ENCODE data around the gene ZNF148. TPM values are rescaled to one million over a fixed set of nuclear protein-coding genes. Genes with fewer than 3 reads are reported as not detected.
"Not testable (repeated sequence)": the region's sequence is repeated elsewhere in the genome, so short reads cannot be mapped to it uniquely, and the experiment has no call there.

The ZNF148 gene, protein sequence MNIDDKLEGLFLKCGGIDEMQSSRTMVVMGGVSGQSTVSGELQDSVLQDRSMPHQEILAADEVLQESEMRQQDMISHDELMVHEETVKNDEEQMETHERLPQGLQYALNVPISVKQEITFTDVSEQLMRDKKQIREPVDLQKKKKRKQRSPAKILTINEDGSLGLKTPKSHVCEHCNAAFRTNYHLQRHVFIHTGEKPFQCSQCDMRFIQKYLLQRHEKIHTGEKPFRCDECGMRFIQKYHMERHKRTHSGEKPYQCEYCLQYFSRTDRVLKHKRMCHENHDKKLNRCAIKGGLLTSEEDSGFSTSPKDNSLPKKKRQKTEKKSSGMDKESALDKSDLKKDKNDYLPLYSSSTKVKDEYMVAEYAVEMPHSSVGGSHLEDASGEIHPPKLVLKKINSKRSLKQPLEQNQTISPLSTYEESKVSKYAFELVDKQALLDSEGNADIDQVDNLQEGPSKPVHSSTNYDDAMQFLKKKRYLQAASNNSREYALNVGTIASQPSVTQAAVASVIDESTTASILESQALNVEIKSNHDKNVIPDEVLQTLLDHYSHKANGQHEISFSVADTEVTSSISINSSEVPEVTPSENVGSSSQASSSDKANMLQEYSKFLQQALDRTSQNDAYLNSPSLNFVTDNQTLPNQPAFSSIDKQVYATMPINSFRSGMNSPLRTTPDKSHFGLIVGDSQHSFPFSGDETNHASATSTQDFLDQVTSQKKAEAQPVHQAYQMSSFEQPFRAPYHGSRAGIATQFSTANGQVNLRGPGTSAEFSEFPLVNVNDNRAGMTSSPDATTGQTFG
- total RNA-seq: 33.1 TPM
- long read RNA-seq, full-length matches to known transcripts: 35 of 56 reads
- long read RNA-seq, partial matches to known transcripts: 4 of 56 reads
- long read RNA-seq, other reads (novel, unspliced or antisense): 17 of 56 reads

DNA sequence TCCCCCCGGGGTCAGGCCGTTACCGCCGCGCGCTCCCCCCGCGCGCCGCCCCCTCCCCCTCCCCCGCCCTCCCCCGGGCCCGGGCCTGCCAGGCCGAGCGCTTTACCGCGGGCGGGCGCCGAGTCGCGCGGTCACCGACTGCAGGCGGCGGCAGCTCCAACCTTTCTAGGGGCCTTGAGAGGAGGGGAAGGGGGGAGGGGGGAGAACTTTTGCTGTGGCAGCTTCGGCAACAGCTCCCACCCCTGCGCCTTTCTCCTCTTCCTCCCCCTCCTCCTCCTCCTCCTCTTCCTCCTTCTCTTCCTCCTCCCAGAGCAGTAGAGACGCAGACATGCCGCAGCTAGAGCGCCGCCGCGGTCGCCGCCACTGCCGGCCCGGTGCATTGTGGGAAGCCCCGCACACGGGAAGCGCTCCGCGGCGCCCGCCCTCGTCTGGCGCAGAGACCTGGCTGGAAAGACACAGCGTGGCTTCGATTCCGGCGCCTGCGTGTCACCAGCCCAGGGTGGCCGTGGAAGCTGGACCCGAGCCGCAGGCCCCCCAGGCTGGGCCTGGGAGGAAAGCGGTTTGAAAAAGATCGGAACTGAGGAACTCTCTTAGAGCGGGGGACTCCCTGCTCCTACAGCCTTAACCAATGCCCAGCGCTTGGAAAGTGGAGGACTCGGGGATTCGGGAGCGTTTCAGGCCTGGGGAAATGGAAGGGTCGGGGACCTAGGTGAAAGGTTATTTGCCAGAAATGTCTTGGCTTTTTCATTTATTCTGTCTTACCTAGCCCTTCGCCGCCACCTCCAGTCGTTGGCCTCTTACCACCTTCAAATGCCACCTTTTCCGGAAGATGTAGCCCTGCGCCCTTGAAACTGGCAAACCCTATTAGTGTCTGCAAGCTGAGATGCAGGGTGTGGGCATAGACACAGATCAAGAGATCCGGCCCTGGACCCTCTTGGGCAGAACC is at the start of gene ZNF148:
ZNF148 (minus strand) TSS at position 330 of the 946 bp plus-strand sequence. CDS start 61,685 bp downstream, outside the sequence.
- DNase-seq (ENCODE audit: low spot score): peak; percentile 97

DNA sequence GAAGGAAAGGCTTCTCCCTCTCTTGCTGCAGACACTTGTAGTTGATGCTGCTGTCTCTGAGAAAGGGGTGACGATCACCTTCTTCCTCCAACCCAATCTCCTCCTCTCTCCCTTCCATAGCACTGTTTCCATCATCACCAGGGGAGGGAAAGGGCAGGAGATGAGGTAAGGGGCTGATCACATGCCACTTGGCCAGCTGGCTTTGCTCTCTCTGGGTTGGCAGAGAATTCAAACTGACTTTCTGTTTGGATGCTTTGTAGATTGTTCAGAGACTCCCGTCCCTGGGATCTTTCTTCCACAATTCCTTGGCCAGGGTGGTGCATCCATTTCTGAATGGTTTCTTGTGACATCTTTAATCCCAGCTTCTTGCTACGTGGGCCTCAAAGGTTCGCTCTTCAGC is 43.2 kb upstream of the ZNF148 start:
- DNase-seq (ENCODE audit: low spot score): no peak

DNA sequence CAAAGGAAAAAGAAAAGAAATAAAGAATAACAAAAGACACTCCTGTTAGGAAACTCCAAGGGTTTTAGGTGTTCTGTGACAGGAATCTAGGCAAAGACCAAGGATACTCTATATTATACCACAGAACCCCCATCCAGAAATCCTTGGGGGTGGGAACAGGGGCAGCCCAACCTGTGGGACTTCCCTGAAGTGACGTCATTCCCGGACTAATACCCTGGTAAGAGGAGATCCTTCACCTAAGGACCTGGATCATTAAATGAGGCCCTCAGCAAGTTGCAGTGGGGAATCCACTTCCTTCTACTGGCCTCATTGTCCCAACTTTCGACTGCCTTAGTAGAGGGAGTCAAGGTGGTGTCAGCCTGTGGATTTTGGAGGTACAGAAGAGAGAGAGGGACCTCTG is 41.1 kb upstream of the ZNF148 start:
- DNase-seq (ENCODE audit: low spot score): peak; percentile 4

DNA sequence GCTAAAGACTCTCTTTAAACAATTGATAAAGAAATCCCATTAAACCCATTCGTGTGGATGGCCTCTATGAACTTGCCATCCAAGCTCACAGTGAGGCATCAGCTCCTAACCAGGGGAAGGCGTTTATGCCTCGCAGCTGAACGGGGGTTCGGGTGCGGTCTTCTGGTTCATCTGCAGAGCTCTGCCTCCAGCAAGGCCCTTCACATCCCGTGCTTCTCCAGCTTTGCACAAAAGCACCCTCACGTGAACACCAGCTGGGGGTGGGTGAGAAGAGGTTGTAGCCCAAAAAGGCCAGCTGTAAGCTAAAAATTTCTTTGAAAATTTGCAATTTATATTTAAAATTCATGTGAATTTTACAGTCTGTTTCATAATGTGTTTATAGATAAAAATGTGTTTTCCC is 39.5 kb upstream of the ZNF148 start:
- DNase-seq (ENCODE audit: low spot score): no peak

DNA sequence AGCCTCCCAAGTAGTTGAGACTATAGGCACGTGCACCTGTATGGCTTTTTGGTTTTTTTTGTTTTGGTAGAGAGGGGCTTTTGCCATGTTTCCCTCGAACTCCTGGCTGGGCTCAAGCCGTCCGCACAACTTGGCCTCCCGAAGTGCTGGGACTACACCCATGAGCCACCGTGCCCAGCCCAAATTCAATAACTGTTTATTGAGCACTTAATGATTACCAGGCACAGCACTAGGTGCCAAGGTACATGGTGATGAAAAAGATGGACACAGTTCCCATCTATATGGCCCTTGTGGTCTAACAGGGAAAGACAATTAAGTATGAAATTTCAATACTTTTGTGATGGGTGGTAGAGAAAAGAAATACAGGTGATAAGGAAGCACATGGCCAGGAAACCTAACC is 35.8 kb upstream of the ZNF148 start:
- DNase-seq (ENCODE audit: low spot score): peak; percentile 33

DNA sequence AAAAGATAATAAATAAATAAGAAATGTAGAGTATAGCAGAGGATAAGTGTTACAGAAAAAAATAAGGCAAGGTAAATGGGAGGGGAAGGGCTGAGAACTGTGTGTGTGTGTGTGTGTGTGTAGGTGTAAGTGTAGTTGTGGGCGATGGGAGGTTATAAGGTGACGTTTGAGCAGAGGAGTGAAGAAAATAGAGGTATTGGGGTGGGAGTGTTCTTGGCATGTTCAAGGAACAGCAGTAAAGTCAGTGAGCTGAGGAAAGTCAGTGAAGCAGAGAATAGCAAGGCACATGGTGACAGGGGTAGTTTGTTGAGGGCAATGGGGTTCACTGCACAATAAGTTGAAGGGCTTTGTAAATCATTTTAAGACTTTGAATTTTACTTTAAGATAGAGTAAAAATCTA is 30.9 kb upstream of the ZNF148 start:
- no peak for DNase-seq (ENCODE audit: low spot score)

DNA sequence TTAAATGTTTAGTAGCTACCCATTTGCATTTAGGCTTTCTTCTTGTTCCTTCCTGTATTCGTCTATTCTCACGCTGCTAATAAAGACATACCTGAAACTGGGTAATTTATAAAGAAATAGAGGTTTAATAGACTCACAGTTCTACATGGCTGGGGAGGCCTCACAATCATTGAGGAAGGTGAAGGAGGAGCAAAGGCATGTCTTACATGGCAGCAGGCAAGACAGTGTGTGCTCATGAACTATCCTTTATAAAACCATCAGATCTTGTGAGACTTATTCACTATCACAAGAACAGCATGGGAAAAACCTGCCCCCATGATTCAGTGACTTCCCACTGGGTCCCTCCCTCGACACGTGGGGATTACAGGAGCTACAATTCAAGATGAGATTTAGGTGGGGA is 30.4 kb upstream of the ZNF148 start:
- not testable (repeated sequence) for DNase-seq (ENCODE audit: low spot score)

DNA sequence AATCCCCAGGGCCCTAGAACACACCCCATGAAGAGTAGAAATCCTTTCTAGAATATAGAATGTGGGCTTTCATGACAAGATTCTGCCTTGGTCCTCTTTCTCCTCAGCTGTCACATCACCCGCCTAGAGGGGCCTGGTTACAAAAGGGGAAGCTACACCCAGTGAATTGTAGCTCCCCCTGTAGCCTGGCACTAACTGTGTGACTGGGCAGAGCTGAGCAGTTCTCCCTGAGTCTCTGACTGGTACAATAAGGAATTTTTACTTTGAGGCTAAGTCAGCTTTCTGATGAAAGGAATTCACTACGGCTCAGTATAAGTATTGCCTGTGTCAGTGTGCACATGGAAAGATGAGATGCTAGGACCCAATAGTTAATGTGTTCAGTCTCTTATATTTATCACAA is 28.7 kb upstream of the ZNF148 start:
- no peak for DNase-seq (ENCODE audit: low spot score)

DNA sequence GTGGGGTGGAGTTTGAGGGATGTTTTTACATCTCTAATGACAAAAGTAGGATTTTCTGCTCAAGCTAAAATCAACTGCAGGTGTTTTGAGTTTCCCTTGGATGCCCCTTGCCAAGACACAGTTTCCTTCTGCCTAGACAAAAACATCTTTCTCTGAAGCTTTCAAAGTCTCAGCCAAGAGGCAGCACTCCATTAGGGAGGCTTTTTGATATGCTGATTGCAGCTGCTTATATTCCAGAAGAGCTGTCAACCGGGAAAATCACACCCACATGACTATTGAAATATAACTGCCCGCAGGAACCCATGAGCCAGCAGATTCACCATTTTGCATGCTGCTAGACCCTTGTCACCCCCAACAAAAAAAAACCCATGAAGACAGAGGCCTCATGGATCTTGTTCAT is 27.5 kb upstream of the ZNF148 start:
- DNase-seq (ENCODE audit: low spot score): no peak

DNA sequence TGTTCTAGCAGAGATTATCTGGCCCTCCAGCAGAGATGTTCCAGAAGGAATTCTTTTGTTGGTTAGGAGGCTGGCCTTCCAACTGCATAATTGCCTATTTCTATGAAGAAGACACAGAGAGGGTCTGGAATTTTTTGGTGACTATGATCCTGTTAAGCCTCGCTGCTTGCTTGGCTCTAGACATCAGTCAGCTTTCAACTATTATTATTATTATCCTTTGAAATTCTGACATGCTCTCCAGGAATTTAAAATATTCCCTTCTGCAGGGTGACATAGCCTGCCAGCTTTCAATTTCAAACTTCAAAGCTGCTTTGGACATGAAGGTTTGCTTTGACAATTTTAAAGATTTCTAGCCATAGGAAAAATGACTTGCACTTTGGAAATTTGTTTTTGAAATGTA is 26.3 kb upstream of the ZNF148 start:
- no peak for DNase-seq (ENCODE audit: low spot score)

DNA sequence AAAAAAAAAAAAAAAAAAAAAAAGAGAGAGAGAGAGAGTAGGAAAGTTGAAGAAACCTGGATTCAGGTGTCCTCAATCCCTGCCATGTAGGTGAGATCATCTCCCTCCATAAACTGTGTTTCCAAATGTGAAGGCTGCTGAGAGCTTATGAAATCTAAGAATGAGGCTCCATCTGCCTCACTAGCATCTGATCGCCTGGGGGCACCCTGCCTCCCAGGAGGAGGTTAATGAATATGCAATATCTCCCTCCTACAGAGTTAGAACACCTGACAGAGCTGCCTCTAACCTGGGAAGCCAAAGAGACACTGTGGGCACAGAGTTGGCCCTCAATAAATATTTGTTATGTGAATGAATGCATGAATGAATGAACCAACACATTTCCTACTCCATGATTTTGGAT is 23.8 kb upstream of the ZNF148 start:
- no peak for DNase-seq (ENCODE audit: low spot score)

DNA sequence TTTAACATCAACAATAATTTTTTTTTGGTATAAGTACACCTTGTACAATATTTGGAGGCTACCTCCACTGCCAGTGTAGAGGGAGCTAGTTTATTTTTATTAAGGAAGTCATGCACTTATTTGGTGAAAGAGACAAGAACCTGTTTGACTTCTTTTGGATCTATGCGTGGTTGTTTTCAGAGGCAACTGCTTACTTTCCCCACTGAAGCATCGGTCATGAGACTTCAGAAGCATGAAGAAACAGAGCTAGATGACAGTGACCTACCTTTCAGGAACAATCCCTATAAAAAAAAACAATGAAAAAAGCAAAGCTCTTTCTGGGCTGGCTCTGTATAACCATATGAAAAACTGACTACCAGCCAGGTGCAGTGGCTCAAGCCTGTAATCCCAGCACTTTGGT is 20.0 kb upstream of the ZNF148 start:
- DNase-seq (ENCODE audit: low spot score): no peak

DNA sequence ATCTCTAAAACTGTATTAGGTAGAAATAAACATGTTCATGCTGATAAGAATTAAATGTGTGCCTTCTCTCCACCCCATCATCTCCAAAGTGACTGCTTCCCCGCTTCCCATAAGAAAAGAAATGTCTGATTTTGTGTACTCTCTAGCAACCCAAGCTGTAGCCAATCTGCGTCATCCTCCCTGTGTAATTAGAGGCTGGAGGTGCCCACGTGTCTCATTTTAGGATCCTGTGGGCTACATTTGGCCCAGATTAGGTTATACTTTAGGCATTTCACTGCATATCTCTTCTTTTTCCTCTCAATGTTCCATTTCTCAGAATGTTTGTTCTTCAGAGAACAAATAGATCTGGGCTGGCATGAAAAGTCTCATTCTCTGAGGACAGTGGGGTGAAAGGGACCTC is 19.3 kb upstream of the ZNF148 start:
- DNase-seq (ENCODE audit: low spot score): no peak

DNA sequence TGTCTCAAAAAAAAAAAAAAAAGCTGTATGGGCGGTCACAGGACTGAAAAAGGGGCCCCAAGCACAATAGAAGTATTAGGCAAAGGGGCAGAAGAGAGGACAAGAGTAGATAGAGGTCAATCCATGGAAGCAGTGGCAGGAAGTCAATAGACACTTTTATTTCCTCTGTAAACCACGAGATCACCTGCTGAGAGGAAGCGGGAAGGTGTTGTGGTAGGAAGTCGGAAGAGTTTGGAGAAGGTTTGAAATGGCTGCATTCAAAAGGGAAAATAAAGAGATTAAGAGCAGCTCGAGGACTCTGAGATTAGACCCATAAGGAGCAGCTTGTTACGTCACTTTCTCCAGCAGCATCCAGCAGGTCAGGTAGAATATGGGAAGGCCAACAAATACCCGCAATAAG is 14.2 kb upstream of the ZNF148 start:
- no peak for DNase-seq (ENCODE audit: low spot score)

DNA sequence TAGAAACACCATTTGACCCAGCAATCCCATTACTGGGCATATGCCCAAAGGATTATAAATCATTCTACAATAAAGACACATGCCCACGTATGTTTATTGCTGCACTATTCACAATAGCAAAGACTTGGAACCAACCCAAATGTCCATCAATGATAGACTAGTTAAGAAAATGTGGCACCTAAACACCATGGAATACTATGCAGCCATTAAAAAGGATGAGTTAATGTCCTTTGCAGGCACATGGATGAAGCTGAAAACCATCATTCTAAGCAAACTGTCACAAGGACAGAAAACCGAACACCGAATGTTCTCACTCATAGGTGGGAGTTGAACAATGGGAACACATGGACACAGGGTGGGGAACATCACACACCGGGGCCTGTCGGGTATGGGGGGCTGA is 13.2 kb upstream of the ZNF148 start:
- DNase-seq (ENCODE audit: low spot score): not testable (repeated sequence)

DNA sequence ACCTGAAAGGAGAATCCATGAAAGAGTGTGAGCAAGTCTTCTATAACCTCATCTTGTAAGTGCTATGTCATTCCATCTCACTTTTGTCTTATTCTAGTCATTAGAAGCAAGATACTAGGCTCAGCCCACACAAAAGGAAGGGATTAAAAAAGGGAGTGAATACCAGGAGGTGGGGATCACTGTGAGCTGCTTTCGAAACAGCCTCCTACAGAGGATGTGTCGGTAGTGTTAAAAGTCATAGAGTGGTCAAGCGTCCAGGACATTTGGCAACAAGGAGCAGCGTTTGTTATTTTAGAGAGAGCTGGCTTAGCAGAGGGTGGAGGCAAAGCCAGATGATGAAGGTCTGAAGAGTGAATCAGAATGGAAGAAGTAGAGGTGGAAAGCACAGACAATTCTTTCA is 11.7 kb upstream of the ZNF148 start:
- DNase-seq (ENCODE audit: low spot score): no peak

DNA sequence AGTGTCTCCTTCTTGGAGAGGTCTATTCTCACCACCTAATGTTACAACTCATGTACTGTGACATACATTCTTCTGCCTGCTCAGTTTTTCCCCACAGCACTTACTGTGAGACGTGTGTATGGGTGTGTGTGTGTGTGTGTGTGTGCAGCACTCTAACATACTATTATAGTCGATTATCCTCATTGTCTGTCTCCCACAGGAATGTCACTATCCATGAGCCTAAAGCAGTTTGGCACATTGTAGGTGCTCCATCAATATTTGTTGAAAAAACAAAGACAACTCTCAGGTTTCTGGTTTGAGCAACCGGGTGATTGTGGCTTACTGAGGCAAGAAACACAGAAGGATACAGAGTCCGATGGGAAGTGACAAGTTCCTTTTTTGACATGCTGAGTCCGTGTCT is 8.6 kb upstream of the ZNF148 start:
- no peak for DNase-seq (ENCODE audit: low spot score)

DNA sequence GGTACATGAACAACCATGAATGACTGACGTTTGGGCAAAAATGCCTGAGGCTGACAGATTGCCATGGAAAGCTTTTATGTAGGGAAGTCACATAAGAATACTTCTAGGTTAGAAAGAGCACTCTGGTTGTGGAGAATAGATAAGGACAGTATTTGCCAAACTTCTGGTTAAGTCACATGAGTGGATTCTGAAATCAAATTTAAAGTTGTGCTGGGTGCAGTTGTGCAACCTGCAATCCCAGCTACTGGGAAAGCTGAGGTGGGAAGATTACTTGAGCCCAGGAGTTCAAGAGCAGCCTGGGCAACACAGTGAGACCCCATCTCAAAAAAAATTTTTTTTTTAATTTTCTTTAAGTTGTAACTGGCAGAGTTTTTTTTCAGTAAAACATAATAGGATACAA is 7.2 kb upstream of the ZNF148 start:
- no peak for DNase-seq (ENCODE audit: low spot score)

DNA sequence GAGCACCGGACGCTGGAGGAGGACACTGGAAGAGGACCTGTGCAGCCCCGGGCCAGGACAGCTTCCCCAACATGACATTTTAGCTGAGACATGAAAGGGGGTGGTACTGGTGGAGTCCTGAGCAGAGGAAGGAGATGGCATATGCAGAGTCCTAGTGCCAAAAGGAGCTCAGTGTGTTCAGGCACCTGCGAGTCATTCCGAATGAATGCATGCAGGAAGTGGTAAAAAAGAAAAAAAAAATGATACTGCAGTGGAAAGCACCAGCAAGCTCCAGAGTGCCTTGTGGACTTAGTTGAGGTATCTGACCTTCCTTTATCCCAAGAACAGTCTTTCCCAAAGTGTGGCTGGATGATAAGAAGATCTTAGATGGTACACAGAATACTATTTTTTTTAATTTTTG is 6.6 kb upstream of the ZNF148 start:
- DNase-seq (ENCODE audit: low spot score): no peak

DNA sequence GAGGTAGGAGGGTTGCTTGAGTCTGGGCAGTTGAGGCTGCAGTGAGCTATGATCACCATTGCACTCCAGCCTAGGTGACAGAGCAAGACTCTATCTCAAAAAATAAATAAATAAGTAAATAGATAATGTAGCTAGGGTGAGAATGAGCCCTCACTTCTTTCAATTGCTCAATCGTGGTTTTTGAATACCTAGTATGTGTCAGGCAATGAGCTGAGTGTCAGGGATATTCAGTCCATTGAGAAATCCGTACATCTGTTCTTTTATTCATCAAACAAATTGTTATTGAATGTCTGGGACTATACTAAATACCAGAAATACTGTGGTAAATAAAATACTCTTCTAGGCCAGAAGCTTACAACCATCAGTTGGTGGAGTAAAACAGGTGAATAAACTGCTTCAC is 6.2 kb upstream of the ZNF148 start:
- DNase-seq (ENCODE audit: low spot score): no peak

DNA sequence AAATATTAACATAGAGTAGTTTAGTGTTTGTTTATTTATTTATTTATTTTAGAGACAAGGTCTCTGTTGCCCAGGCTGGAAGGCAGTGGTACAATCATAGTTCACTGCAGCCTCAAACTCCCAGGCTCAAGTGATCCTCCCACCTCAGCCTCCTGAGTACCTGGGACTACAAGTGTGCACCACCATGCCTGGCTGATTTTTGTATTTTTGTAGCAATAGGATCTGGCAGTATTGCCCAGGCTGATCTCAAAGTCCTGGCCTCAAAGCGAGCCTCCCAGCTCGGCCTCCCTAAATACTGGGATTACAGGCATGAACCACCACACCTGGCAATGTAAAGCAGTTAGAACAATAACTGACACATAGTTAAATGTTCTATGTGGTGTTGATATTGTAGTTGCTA is 4.4 kb upstream of the ZNF148 start:
- no peak for DNase-seq (ENCODE audit: low spot score)
